GM19099 (cell line): Measurements from ENCODE around the gene DRP2.

ENCODE experiments used
- POLR2A ChIP-seq: IDR thresholded peaks from 3 replicates; pipeline ENCODE4 v1.6.1; 2011; ENCODE audit warnings: low read depth; ENCODE audit not compliant: insufficient read length; ENCODE audit errors: extremely low read depth

The DRP2 gene, protein sequence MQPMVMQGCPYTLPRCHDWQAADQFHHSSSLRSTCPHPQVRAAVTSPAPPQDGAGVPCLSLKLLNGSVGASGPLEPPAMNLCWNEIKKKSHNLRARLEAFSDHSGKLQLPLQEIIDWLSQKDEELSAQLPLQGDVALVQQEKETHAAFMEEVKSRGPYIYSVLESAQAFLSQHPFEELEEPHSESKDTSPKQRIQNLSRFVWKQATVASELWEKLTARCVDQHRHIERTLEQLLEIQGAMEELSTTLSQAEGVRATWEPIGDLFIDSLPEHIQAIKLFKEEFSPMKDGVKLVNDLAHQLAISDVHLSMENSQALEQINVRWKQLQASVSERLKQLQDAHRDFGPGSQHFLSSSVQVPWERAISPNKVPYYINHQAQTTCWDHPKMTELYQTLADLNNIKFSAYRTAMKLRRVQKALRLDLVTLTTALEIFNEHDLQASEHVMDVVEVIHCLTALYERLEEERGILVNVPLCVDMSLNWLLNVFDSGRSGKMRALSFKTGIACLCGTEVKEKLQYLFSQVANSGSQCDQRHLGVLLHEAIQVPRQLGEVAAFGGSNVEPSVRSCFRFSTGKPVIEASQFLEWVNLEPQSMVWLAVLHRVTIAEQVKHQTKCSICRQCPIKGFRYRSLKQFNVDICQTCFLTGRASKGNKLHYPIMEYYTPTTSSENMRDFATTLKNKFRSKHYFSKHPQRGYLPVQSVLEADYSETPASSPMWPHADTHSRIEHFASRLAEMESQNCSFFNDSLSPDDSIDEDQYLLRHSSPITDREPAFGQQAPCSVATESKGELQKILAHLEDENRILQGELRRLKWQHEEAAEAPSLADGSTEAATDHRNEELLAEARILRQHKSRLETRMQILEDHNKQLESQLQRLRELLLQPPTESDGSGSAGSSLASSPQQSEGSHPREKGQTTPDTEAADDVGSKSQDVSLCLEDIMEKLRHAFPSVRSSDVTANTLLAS

DNA sequence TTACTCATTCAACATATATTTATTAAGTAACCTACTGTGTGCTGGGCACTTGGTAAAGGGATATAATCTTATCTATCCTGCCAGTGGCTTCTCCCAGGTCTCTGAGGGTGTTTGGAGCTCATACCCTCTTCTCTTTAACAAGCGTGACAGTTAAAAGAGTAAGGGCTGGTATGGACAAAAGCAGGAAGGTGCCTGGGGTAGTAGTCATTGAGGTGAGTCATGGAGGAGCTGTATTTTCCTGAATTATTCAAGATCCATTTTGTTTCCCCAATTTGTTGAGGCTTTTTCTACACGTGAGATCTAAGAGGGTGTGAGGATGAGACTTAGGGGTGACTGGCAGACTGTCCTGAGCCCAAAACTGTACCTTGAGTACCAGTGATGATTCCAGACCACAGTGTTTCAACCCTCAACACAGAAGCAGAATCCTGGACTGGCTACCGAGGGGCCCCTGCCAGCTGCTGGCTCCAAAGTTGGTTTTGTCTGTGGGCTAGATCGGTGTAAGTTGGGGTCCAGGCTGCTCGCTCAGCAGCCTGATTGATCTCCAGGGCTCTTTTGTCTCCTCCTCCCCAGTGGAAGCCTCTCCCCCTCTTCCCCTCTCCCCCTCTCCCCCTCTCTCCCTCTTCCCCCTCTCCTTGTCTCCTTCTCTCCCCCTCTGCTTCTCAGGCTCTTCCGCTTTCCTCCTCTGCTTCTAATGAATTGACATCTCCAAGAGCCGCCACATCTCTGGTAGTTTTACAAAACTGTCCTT lies at the start of gene DRP2:
TSS of gene DRP2 (plus strand) at position 671 of the 748 bp plus-strand sequence. CDS start 11,862 bp downstream, outside the sequence.
- TF ChIP-seq POLR2A = no peak

DNA sequence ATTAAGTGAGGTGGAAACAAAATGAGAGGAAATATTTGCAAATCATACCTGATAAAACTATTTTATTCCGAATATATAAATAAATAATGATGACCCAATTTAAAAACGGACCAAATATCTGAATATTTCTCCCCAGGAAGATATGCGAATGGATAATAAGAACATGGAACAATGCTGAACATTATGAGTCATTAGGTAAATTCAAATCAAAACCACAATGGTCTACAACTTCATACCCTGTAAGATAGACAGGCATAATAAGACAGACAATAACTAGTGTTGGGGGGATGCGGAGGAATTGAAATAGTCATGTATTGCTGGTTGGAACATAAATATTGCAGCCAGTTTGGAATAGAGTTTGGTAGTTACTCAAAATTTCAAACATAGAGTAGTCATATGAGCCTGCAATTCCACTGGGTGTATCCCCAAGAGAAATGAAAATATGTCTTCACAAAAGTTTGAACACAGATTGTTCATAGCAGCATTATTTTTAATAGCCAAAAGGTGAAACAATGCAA lies 47.6 kb upstream of the DRP2 start:
- TF ChIP-seq POLR2A = no peak

DNA sequence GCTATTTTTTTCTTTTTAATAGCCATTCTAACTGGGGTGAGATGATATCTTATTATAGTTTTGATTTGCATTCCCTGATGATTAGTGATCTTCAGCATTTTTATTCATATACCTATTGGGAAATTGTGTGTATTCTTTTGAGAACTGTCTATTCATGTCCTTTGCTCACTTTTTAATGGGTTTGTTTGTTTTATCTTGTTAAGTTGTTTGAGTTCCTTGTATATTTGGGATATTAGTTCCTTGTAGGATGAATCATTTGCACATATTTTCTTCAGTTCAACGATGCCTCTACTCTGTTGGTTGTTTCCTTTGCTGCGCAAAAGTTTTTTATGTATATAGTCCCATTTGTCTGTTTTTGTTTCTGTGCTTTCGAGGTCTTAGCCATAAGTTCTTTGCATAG lies 43.1 kb upstream of the DRP2 start:
- no peak for TF ChIP-seq POLR2A

DNA sequence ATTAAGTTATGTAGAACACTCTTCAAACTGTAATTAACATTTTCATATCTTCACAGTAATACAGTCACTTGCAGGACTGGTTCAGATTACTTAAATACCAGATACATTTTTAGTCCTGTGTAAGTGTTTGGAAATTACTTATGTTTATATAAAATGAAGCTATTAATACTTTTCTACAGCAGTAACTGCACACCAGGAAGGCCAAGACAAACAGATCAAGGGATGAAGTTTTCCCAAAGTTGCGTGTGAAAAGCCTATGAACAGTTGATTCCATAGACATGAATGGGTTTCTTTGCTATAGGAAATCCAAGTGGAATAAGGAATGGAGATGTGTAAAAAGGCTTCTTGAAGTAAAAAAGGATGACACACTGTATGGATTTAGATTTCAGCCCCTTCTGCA lies 28.9 kb upstream of the DRP2 start:
- TF ChIP-seq POLR2A = no peak

DNA sequence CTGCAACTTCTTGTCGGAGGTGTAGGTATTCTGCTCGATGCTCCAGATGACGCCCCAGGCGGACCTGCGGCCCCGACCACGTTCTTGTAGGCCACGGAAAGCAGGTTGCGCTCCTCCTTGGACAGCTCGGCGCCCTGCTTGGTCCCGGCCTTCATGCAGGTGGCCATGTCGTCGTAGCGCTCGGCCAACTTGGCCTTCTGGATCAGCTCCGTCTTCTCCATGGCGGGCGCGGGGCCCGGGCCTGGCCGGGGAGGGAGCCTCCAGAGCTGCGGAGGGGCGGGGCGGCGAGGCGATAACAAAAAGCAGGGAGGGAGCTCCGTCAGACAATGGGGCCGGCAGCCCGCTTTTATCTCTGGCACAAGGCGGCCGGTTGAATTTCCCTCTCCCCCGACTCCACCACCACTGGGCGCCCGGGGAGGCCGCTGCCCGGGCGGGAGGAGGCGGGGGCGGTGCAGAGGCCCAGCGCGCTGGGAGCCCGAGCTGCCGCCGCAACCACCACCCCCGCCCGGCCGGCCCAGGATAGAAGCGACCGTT lies 28.3 kb upstream of the DRP2 start:
- no peak for TF ChIP-seq POLR2A

DNA sequence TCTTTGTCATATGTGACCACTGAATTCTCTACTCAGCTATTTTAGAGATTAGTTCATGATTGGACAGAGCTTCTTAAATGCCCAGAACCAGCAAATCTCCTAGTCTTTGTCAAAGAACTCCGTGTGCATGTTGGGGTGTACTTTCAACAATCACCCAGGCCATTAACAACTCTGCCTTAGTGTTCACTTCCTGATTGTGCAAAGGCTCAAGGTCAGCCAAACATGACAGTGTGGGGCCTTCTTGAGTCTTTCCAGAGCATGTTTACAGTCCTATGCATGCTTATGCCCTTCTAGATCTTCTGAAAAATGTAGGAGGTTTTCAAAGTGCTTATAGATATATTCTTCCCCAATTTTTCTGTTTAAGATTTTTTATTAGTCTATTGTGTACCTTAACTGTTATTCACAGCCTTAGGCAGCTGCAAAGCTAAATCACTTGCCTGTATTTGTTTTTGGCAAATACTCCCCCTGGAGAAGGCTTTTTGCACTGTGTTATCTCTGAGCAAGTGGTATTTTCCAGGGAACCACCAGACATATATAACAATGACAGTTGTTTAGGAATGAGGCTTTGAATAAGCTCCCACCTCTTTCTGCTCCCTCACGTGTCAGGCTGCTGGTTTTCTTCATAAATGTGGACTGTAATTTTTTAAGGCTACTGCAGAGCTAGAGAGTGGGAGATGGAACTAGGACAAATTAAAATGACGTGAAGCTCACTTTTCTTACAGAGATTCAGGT lies 24.0 kb upstream of the DRP2 start:
- TF ChIP-seq POLR2A = no peak

DNA sequence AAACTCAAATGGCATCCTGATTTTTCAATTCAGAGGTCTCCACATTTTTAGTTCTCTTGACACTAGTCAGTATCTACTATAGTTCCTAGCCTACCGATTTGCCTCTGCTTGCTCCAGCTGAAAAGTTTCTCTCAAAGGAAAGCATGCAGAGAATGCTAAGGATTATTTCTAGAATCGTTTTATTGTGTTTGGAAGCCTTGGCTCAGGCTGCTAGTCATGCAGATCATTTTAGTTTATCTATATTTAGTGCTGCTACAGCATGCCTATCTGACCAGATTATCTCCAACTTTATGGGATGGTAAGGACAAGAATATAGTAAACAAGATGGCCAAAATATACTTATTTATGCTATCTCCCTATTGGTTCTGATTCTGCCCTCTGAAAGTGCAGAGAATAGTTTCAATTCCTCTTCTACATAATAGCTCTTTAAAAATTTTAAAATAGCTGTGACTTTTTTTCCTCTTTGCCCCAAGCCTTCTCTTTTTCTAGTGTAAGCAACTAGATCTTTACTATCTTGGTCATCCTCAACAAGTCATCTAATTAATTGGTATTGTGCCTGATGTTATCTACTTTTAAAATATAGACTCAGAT lies 15.7 kb upstream of the DRP2 start:
- no peak for TF ChIP-seq POLR2A

DNA sequence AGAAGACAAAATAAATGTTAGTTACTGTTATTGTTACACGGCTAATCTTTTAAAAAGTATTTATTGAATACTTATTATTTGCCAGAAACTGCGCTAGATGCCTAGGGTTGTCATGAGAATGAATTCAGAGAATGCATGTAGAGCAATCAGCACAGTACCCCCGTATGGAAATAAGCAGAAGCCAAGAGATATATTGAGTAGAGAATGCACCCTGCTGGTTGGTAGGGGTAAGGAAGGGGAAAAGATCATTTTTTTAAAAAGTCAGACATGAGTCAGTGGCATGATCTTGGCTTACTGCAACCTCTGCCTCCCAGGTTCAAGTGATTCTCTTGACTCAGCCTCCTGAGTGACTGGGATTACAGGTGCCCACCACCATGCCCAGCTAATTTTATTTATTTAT lies 13.1 kb upstream of the DRP2 start:
- no peak for TF ChIP-seq POLR2A

DNA sequence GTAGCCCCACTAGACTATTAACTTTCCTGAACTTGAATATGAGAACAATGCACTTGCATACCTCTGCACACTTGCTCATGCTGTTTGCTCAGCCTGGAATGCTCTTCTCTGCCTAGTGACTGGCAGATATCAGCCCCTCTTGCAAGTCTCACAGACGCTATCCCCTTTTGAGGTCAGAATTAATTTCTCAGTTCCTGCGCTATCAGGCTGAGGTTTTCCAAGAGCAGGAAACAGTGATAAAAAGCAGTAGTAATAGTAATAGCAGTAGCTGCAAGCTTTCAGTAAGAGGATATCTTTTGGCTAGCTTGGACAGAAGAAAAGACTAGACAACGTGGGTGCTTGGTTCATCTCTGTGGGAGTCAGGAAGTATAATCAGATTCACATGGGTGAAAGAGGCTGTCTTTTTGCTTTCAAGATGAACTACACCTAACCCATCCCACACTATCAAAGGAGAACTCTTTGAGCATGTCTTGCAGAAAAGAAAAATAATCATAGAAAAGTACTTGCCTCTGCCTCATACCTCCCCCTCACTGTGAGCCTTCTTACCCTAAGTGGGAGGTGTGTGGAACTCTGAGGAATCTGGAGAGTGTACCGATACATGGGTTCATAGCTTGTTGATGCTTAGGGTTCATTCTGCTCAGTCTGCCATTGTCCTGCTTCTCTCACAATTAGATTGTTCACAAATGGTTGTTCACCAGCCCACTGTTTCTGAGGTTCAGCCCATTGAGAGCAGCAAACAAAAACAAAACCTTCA lies 11.3 kb upstream of the DRP2 start:
- TF ChIP-seq POLR2A = no peak

DNA sequence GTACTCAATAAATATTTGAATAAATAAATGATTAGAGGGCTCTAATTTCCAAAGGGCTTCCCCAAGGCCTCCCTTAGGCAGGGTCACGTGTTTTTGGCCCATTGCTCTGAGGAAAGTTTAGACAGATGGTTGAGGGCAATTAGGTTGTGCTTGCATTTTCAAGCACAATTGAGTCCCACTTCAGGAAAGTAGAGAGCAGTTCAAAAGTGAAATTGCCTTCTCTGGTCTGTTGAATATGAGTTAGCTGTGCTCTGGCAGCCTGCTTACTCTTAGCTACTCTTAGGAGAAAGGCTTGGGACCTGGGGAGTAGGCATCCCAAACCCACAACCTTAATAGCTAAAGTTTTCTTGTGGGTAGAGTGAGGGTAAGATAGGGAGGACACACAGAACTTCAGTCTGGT lies 9.0 kb upstream of the DRP2 start:
- TF ChIP-seq POLR2A = no peak

DNA sequence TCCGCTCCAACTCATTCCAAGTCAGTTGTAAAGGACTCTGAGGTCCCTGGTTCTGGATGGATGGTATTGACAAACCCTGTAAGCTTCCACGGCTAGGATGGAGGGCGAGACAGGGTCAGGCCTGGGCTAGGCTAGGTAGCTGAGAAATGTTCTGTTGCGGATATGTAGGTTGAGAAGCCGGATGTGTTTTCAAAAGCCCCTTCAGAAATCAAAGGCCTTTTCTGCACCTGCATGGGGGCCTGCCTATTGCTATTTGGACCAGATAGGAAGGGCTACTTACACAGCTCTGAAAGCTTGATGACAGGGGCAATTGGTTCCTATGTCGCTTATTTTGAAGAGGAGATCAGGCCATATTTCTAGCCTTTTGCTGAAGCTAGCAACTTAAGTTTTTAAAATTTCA lies 1.9 kb upstream of the DRP2 start:
- TF ChIP-seq POLR2A = no peak

DNA sequence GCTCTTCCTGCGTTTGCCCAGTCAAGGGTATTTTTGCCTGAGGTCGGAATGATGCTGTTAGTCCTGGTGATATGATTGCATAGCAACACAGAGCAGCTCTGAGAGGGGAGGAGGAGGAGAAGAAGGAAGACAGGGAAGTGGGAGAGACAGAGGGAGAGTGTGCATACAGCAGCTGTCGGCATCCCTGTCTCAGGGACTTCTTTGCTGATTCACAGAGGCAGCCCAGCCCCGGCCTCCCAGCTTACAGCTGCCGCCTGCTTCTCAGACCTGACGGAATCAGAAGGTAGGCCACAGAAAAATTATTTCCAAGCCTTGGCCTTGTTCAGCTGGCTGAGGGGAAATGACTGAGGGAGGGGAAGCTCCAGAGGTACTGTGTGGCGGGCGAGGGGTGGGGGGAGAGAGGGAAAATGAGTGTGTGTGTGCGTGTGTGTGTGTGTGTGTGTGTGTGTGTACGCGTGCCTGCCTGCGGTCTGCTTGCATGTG lies 319 bp downstream of the DRP2 start:
- TF ChIP-seq POLR2A = no peak
